GM23338 (cell line): ENCODE results near the gene PDE4B. TPM values are rescaled to one million over a fixed set of nuclear protein-coding genes. Genes with fewer than 3 reads are reported as not detected.
"Not testable (repeated sequence)": the region's sequence is repeated elsewhere in the genome, so short reads cannot be mapped to it uniquely, and the experiment has no call there.

ENCODE experiments used
- ATAC-seq: fragments of 200-7000 bp; cut with Tn5 transposase; 3 replicates; pipeline ENCODE4 v1.9.1; 2020
- DNase-seq: peaks from one replicate; pipeline ENCODE4 v3.0.0-alpha.2; 2015; ENCODE audit warnings: low spot score
- H2AFZ ChIP-seq: fragments of 200-600 bp; sonication (generic); 2 replicates; pipeline ENCODE4 v1.8.0; 2016; ENCODE audit warnings: antibody characterized with exemption, mild to moderate bottlenecking, moderate library complexity
- H3F3A ChIP-seq: fragments of 200-600 bp; sonication (generic); replicated peaks from 2 replicates; pipeline ENCODE4 v1.8.0; 2017; ENCODE audit warnings: antibody characterized with exemption, mixed run types, low read depth
- H3K27ac ChIP-seq: fragments of 200-600 bp; sonication (generic); 2 replicates; pipeline ENCODE4 v1.6.1; 2016; ENCODE audit warnings: low read depth
- H3K27me3 ChIP-seq: fragments of 200-600 bp; sonication (generic); 2 replicates; pipeline ENCODE4 v1.8.0; 2016; ENCODE audit warnings: mild to moderate bottlenecking, mixed run types, moderate library complexity; ENCODE audit not compliant: insufficient read depth
- H3K36me3 ChIP-seq: fragments of 200-600 bp; sonication (generic); 2 replicates; pipeline ENCODE4 v1.8.0; 2016; ENCODE audit warnings: mild to moderate bottlenecking; ENCODE audit not compliant: insufficient read depth
- H3K4me1 ChIP-seq: fragments of 200-600 bp; sonication (generic); 2 replicates; pipeline ENCODE4 v1.8.0; 2016; ENCODE audit warnings: mild to moderate bottlenecking, moderate library complexity; ENCODE audit not compliant: insufficient read depth
- H3K4me2 ChIP-seq: fragments of 200-600 bp; sonication (generic); 2 replicates; pipeline ENCODE4 v1.7.1; 2017; ENCODE audit warnings: mixed run types
- H3K4me3 ChIP-seq: fragments of 200-600 bp; sonication (generic); 2 replicates; pipeline ENCODE4 v1.6.1; 2016; ENCODE audit warnings: mixed run types
- H3K79me2 ChIP-seq: fragments of 200-600 bp; sonication (generic); replicated peaks from 2 replicates; pipeline ENCODE4 v1.8.0; 2017; ENCODE audit warnings: mild to moderate bottlenecking; ENCODE audit not compliant: insufficient read depth
- H3K9me2 ChIP-seq: fragments of 200-600 bp; sonication (generic); 2 replicates; pipeline ENCODE4 v1.8.0; 2017; ENCODE audit not compliant: insufficient read depth
- H4K20me1 ChIP-seq: fragments of 200-600 bp; sonication (generic); replicated peaks from 2 replicates; pipeline ENCODE4 v1.8.0; 2017; ENCODE audit warnings: mild to moderate bottlenecking; ENCODE audit not compliant: insufficient read depth
- H3K27ac Mint-ChIP-seq: 2 replicates; pipeline ENCODE4 v1.8.0; 2020; ENCODE audit warnings: inconsistent platforms, mild to moderate bottlenecking, moderate library complexity, mixed read lengths
- H3K27me3 Mint-ChIP-seq: 3 replicates; pipeline ENCODE4 v1.8.0; 2022; ENCODE audit warnings: low read depth, mild to moderate bottlenecking, moderate library complexity, mixed read lengths, inconsistent platforms; ENCODE audit not compliant: insufficient read depth, poor library complexity
- H3K36me3 Mint-ChIP-seq: 3 replicates; pipeline ENCODE4 v1.8.0; 2021; ENCODE audit warnings: low read depth, mild to moderate bottlenecking, inconsistent platforms, moderate library complexity, mixed read lengths
- H3K4me1 Mint-ChIP-seq: 3 replicates; pipeline ENCODE4 v1.8.0; 2020; ENCODE audit warnings: mild to moderate bottlenecking, inconsistent platforms, mixed read lengths
- H3K4me3 Mint-ChIP-seq: 3 replicates; pipeline ENCODE4 v1.8.0; 2021; ENCODE audit warnings: moderate library complexity, mild to moderate bottlenecking, inconsistent platforms, mixed read lengths
- H3K9me3 Mint-ChIP-seq: 3 replicates; pipeline ENCODE4 v1.8.0; 2020; ENCODE audit warnings: moderate library complexity, mild to moderate bottlenecking, inconsistent platforms, mixed read lengths
- CREB1 ChIP-seq: fragments of 250-450 bp; sonication (Bioruptor Pico); IDR thresholded peaks from 2 replicates; pipeline ENCODE4 v1.5.0; 2020; ENCODE audit warnings: low read depth, mild to moderate bottlenecking, moderate library complexity
- CTCF ChIP-seq, 2 experiments: fragments of 200-600 bp in 1 of 2; sonication (generic) in 1 of 2; conservative IDR thresholded peaks; 2 replicates each; pipeline versions ENCODE4 v1.5.1 to v1.6.1; 2016 to 2017; ENCODE audit warnings: antibody characterized with exemption in 2 of 2, low read depth in 2 of 2, mild to moderate bottlenecking in 2 of 2, moderate library complexity in 1 of 2
- EZH2 ChIP-seq: fragments of 200-600 bp; sonication (generic); IDR thresholded peaks from one replicate; pipeline ENCODE4 v1.8.0; 2017; ENCODE audit warnings: antibody characterized with exemption, mild to moderate bottlenecking, low read depth; ENCODE audit not compliant: unreplicated experiment
- EZH2phosphoT487 ChIP-seq: fragments of 200-600 bp; sonication (generic); IDR thresholded peaks from one replicate; pipeline ENCODE4 v1.8.1; 2018; ENCODE audit warnings: antibody characterized with exemption; ENCODE audit not compliant: unreplicated experiment
- JUNB ChIP-seq: IDR thresholded peaks from one replicate; pipeline ENCODE4 v1.6.1; 2016; ENCODE audit warnings: antibody characterized with exemption; ENCODE audit not compliant: unreplicated experiment
- STAT1 ChIP-seq: IDR thresholded peaks from one replicate; pipeline ENCODE4 v1.6.1; 2016; ENCODE audit warnings: antibody characterized with exemption; ENCODE audit not compliant: unreplicated experiment
- ZNF114 ChIP-seq: fragments of 250-450 bp; sonication (Bioruptor Pico); IDR thresholded peaks from 2 replicates; pipeline ENCODE4 v1.5.0; 2020; ENCODE audit warnings: mild to moderate bottlenecking, moderate library complexity
- ZNF331 ChIP-seq: fragments of 250-450 bp; sonication (Bioruptor Pico); IDR thresholded peaks from 2 replicates; pipeline ENCODE4 v1.5.0; 2020; ENCODE audit warnings: low read depth, mild to moderate bottlenecking, moderate library complexity
- polyA plus RNA-seq: library from polyadenylated mRNA; unstranded; fragments of >200 nt; fragmentation: Nextera tagmentation; extraction: Ambion mirVana; gene quantifications from 2 replicates; pipeline ENCODE4 v1.2.1, GENCODE V29; 2016
- total RNA-seq: library from RNA; depleted of rRNA; stranded (reverse); fragments of >200 nt; shearing (Covaris generic); gene quantifications from 2 replicates; pipeline ENCODE4 v1.2.3, GENCODE V29; 2014
- TF ChIP-seq, protein P1 (sequence below): IDR thresholded peaks from 2 replicates; pipeline ENCODE4 v1.6.1; 2016; ENCODE audit warnings: antibody characterized with exemption
- TF ChIP-seq, protein P2 (sequence below): IDR thresholded peaks from one replicate; pipeline ENCODE4 v1.6.1; 2018; ENCODE audit warnings: antibody characterized with exemption; ENCODE audit not compliant: unreplicated experiment

PDE4B gene
- total and polyA plus RNA-seq, 2 experiments from 2014 or later = 14.0 to 25.6 TPM

- no peak for TF ChIP-seq ZNF114 (CRISPR knock-in tag)
- TF ChIP-seq CTCF (conservative IDR thresholded peaks at IDR 0.05; ENCODE audit: low read depth in 2 of 2) = no peak
- H3K36me3 Mint-ChIP-seq = no peaks in the 10 kb centered on the region
- H3K4me3 Mint-ChIP-seq = no peak overlapping the region
- H3K79me2 ChIP-seq = no peaks in the 10 kb centered on the region
- no peak for DNase-seq
- H3K4me1 Mint-ChIP-seq = no peaks in the 10 kb centered on the region; the same call in 2 of the 3 replicates
- peaks cover 2% of the 10 kb centered on the region; the same call in 2 of the 3 replicates for H3K9me3 Mint-ChIP-seq
- no peak for ATAC-seq
- H3K4me2 ChIP-seq = no peak overlapping the region
- H3K36me3 ChIP-seq = no peaks in the 10 kb centered on the region
- no peak overlapping the region for H3K27ac ChIP-seq
- H3F3A ChIP-seq = no peaks in the 10 kb centered on the region
- no peak overlapping the region for H3K27ac Mint-ChIP-seq
- peaks cover 10% of the 10 kb centered on the region for H3K9me2 ChIP-seq
- H4K20me1 ChIP-seq = no peaks in the 10 kb centered on the region
- H3K4me1 ChIP-seq = no peaks in the 10 kb centered on the region
- H3K4me3 ChIP-seq = no peak overlapping the region
- peaks cover 4% of the 10 kb centered on the region for H3K27me3 Mint-ChIP-seq
- no peaks in the 10 kb centered on the region for H3K27me3 ChIP-seq
- H2AFZ ChIP-seq = no peak overlapping the region; the same call in 1 of the 2 replicates
Observed at GRCh38 chr1:66405061-66405460, 612.4 kb downstream of the PDE4B start.

GRCh38 chr1:66411449-66411848 is 618.8 kb downstream of the PDE4B start:
- not testable (repeated sequence) for H3K27me3 ChIP-seq, H3K4me1 ChIP-seq, DNase-seq, H3K27ac Mint-ChIP-seq, H3K27ac ChIP-seq, H2AFZ ChIP-seq, H3K9me2 ChIP-seq, H3K4me3 ChIP-seq, ATAC-seq, H3K4me2 ChIP-seq, H3K79me2 ChIP-seq, H3K36me3 Mint-ChIP-seq, H3K36me3 ChIP-seq, H4K20me1 ChIP-seq, H3K27me3 Mint-ChIP-seq, H3F3A ChIP-seq, H3K4me3 Mint-ChIP-seq, H3K4me1 Mint-ChIP-seq
- H3K9me3 Mint-ChIP-seq = peaks cover 11% of the 10 kb centered on the region; the same call in 2 of the 3 replicates

GRCh38 chr1:66412704-66413103 is 620.0 kb downstream of the PDE4B start:
- peaks cover 12% of the 10 kb centered on the region; the same call in 1 of the 3 replicates for H3K36me3 Mint-ChIP-seq
- no peak for ATAC-seq
- 0 out of 2 replicates have a peak overlapping the region, but pooled peaks have one; percentile 66 for H2AFZ ChIP-seq
- H3K27me3 ChIP-seq = no peaks in the 10 kb centered on the region
- H3K27me3 Mint-ChIP-seq = no peaks in the 10 kb centered on the region
- no peaks in the 10 kb centered on the region for H3K4me1 ChIP-seq
- peaks cover 24% of the 10 kb centered on the region for H3K9me3 Mint-ChIP-seq
- H4K20me1 ChIP-seq = no peaks in the 10 kb centered on the region
- H3K79me2 ChIP-seq = no peaks in the 10 kb centered on the region
- H3K27ac ChIP-seq = no peak overlapping the region
- H3F3A ChIP-seq = no peaks in the 10 kb centered on the region
- H3K27ac Mint-ChIP-seq = no peak overlapping the region
- no peaks in the 10 kb centered on the region for H3K36me3 ChIP-seq
- H3K4me3 Mint-ChIP-seq = no peak overlapping the region
- no peaks in the 10 kb centered on the region for H3K4me1 Mint-ChIP-seq
- TF ChIP-seq, protein P1, sequence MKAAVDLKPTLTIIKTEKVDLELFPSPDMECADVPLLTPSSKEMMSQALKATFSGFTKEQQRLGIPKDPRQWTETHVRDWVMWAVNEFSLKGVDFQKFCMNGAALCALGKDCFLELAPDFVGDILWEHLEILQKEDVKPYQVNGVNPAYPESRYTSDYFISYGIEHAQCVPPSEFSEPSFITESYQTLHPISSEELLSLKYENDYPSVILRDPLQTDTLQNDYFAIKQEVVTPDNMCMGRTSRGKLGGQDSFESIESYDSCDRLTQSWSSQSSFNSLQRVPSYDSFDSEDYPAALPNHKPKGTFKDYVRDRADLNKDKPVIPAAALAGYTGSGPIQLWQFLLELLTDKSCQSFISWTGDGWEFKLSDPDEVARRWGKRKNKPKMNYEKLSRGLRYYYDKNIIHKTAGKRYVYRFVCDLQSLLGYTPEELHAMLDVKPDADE = no peak
- TF ChIP-seq EZH2phosphoT487 (no peak), ZNF114 (CRISPR knock-in tag) (no peak), CREB1 (CRISPR knock-in tag) (no peak), EZH2 (no peak), STAT1 (no peak), ZNF331 (CRISPR knock-in tag) (no peak), CTCF (conservative IDR thresholded peaks at IDR 0.05; ENCODE audit: low read depth in 2 of 2) (no peak), JUNB (no peak)
- TF ChIP-seq, protein P2, sequence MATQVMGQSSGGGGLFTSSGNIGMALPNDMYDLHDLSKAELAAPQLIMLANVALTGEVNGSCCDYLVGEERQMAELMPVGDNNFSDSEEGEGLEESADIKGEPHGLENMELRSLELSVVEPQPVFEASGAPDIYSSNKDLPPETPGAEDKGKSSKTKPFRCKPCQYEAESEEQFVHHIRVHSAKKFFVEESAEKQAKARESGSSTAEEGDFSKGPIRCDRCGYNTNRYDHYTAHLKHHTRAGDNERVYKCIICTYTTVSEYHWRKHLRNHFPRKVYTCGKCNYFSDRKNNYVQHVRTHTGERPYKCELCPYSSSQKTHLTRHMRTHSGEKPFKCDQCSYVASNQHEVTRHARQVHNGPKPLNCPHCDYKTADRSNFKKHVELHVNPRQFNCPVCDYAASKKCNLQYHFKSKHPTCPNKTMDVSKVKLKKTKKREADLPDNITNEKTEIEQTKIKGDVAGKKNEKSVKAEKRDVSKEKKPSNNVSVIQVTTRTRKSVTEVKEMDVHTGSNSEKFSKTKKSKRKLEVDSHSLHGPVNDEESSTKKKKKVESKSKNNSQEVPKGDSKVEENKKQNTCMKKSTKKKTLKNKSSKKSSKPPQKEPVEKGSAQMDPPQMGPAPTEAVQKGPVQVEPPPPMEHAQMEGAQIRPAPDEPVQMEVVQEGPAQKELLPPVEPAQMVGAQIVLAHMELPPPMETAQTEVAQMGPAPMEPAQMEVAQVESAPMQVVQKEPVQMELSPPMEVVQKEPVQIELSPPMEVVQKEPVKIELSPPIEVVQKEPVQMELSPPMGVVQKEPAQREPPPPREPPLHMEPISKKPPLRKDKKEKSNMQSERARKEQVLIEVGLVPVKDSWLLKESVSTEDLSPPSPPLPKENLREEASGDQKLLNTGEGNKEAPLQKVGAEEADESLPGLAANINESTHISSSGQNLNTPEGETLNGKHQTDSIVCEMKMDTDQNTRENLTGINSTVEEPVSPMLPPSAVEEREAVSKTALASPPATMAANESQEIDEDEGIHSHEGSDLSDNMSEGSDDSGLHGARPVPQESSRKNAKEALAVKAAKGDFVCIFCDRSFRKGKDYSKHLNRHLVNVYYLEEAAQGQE = no peak
- no peaks in the 10 kb centered on the region for H3K9me2 ChIP-seq
- H3K4me2 ChIP-seq = no peak overlapping the region
- no peak overlapping the region for H3K4me3 ChIP-seq
- no peak for DNase-seq
